Measurements from ENCODE around the gene PPP1R7.

PPP1R7 gene

DNA sequence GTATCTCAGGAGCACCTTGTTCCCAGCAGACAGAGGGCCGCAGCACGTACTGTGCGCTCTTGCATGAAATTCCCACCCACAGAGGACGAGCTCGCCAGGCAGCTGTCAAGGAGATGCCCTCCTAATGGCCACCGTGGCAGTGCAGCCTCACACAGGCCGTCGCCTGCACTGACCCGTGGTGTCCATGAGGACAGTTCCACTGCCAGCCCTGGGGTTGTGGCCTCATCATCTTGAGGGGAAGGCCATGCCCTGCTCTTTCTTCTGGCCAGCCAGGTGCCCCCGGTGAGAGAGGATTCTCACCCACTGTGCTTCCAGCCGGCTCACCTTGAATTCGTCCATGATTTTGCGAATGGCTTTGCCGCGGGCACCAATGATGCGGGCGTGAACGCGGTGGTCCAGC is 80.2 kb downstream of the PPP1R7 start:
- no peaks in the 10 kb centered on the region for H3K9me3 Mint-ChIP-seq
- H3K36me3 Mint-ChIP-seq, result peaks cover 69 to 85% of the 10 kb centered on the region in 2 donors
- H3K4me1 Mint-ChIP-seq, result peaks cover 0 to 2% of the 10 kb centered on the region in 2 donors
- H3K27me3 Mint-ChIP-seq, result no peaks in the 10 kb centered on the region
- ATAC-seq (replicated peaks) (no peak), DNase-seq (no peak)
- no peak overlapping the region for H3K27ac Mint-ChIP-seq
- no peak overlapping the region for H3K4me3 Mint-ChIP-seq

- Mint-ChIP-seq H3K27me3 (no peaks in the 10 kb centered on the region), H3K27ac (peak overlapping the region; percentile 68), H3K9me3 (no peaks in the 10 kb centered on the region), H3K36me3 (peaks cover 68 to 90% of the 10 kb centered on the region in 2 donors), H3K4me1 (peaks cover 0 to 2% of the 10 kb centered on the region in 2 donors), H3K4me3 (peak overlapping the region in 1 of 2 donors; percentile 31)
- no peak for DNase-seq
- no peak for ATAC-seq (replicated peaks)
Measured at GRCh38 chr2:241232736-241233575, 82.7 kb downstream of the PPP1R7 start.
